NCI-H146 (cell line): ENCODE measurements around the gene C2orf15.
"Not testable (repeated sequence)": the region's sequence is repeated elsewhere in the genome, so short reads cannot be mapped to it uniquely, and the experiment has no call there.

Experiments used
- DNase-seq: peaks from one replicate; lab custom pipeline; 2025; lab: John Stamatoyannopoulos, UW

The C2orf15 gene

DNA sequence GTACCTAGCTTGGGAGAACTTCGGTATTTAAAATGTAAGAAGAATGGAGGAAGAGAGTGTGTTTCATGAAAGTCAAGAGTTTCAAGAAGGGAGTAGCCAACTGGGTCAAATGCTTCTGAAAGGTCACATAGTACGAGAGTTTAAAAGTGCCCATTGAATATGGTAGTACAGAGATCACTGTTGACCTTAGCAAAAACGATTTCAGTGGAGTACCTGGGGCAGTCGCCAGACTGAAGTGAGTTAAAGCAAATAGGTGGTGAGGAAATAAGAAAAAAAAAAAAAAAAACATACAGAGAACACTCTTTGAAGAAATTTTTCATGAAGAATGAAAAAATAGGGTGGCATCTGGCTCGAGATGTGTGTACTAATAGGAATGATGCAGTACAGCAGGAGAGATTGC, 24.7 kb downstream of the C2orf15 start:
- no peak for DNase-seq

DNA sequence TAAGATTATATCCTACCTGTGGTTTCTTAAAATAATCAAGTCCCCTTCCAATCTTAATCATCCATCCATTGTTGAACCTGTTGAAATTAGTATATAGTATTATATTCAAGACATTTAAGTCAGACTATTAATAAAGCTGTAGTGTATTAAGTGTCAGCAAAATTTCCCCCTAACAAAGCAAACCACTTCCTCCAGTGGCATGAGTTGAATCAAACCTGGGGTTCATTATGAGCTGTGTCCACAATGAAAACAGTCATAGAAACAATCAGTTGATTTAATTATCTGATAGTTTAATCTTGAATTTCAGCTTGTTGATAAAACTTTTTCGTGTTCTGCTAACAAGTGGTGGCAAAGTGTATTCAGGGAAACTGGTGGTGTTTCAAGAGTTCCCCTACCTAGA, 28.0 kb downstream of the C2orf15 start:
- no peak for DNase-seq

GRCh38 chr2:99171377-99172140, 30.1 kb downstream of the C2orf15 start:
- DNase-seq = no peak

GRCh38 chr2:99180755-99181623, 39.5 kb downstream of the C2orf15 start, which contains the start of the genes MITD1 and MRPL30:
TSS of gene MITD1 (minus strand) at chr2:99181058. CDS start at chr2:99180981, 77 bp downstream.
TSS of gene MRPL30 (plus strand) at chr2:99181184. CDS start at chr2:99186204, 5,020 bp downstream.
- peak; percentile 93 for DNase-seq

DNA sequence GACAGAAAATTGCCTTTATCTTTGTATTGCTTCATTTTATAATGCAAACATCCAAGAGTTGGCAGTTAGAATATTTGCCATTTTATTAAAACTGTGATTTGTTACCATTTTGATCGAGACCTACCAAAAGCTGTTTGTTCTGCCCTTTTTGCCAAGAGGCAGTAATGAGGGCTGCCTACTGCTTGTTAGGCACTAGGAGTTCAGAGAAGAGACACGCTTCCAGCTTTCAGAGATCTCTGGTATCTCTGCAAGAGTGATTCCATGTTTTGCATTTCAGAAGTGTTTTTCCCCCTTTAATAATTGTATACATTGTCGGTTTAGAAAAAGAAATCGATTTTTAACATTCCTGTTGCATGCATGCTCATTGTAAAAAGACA, 40.1 kb downstream of the C2orf15 start:
- peak; percentile 11 for DNase-seq

DNA sequence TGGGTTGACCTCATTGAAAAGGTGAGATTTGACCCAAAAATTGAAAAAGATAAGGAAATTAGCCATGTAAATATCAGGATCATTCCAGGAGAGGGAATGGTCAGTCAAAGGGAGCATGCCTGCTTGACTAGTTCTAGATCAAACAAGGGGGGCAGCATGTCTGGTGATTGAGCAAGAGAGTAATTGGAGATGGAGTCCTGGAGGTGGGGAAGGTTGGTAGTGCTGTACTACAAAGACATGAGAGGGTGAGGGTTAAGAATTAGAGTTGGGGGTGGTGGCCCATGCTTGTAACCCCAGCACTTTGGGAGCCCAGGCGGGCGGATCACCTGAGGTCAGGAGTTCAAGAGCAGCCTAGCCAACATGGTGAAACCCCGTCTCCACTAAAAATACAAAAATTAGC, 41.5 kb downstream of the C2orf15 start:
- DNase-seq = no peak

DNA sequence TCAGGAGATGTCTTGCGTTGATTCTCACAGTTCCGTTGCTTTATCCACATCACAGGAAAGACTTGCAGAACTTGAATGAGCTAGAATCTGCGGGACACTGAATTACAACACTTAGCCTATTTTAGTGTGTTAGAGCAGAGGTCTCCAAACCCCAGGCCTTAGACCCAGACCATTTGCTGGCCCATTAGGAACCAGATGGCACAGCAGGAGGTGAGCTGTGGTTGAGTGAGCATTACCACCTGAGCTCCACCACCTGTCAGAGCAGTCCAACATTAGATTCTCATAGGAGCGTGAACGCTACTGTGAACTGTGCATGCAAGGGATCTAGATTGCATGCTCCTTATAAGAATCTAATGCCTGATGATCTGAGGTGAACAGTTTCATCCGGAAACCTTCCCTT, 43.3 kb downstream of the C2orf15 start:
- DNase-seq = peak; percentile 59

DNA sequence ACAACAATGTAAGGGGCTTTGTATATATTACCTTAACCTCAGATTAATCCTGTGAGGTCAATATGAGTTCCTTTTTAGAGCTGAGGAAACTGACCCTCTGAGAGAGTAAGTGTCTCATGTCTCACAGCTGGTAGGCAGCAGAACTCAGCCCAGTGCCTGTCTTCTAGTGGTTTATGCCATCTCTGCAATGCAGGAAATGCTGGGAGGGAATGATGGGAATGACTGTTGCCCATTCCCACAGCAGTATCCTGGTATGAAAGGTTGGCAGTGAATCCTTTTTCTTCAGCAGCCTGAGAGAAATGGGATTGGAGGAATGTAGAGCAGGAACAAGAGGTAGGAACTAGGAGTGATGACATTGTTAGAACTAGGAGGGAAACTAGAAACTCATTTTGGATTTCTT, 45.5 kb downstream of the C2orf15 start:
- no peak for DNase-seq

GRCh38 chr2:99188357-99188756, 46.9 kb downstream of the C2orf15 start:
- DNase-seq = no peak

DNA sequence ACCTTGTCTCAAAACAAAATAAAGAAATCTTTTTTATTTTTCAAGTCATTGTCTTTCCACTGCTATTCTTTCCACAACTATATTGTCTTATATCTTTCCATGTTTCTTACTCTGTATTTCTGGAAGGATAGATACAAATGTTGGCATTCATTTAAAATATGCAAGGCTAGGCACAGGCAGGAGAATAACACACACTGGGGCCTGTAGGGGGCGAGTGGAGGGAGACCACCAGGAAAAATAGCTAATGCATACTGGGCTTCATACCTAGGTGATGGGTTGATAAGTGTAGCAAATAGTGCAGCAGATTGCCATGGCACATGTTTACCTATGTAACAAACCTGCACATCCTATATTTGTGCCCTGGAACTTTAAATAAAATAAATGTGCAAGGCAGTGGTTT, 49.0 kb downstream of the C2orf15 start:
- DNase-seq = no peak

- not testable (repeated sequence) for DNase-seq
Measured at GRCh38 chr2:99192364-99192763, 50.9 kb downstream of the C2orf15 start.

- no peak for DNase-seq
Measured at GRCh38 chr2:99198103-99198841, 56.8 kb downstream of the C2orf15 start.

GRCh38 chr2:99200076-99200800, 58.7 kb downstream of the C2orf15 start:
- no peak for DNase-seq
